Adrenal gland (tissue), 12 donors: ENCODE results near the gene PBLD. TPM values are rescaled to one million over a fixed set of nuclear protein-coding genes. Genes with fewer than 3 reads are reported as not detected.
"Not testable (repeated sequence)": the region's sequence is repeated elsewhere in the genome, so short reads cannot be mapped to it uniquely, and the experiment has no call there.

ENCODE experiments used
- DNase-seq, 7 donors: peaks; one replicate each; pipeline ENCODE4 v3.0.0-alpha.2; 2019 to 2020
- H3K27ac ChIP-seq, 5 donors: fragments of 200-600 bp; sonication (generic) in 4 of 5; 1 replicate in 3 of 5; 2 replicates in 2 of 5; pipeline versions ENCODE4 v1.5.1 to v1.8.0; 2016 to 2020; ENCODE audit warnings: mild to moderate bottlenecking in 1 of 5
- H3K27me3 ChIP-seq: fragments of 200-600 bp; 2 replicates; pipeline ENCODE4 v1.8.0; 2021
- H3K36me3 ChIP-seq, 2 donors: fragments of 200-600 bp; replicated peaks in 1 of 2; 1 replicate in 1 of 2; 2 replicates in 1 of 2; pipeline versions ENCODE4 v1.5.1 to v1.8.0; 2018 to 2022
- H3K4me1 ChIP-seq, 2 donors: fragments of 200-600 bp; replicated peaks in 1 of 2; 1 replicate in 1 of 2; 2 replicates in 1 of 2; pipeline versions ENCODE4 v1.5.1 to v1.8.0; 2018 to 2021
- H3K4me3 ChIP-seq, 4 donors: fragments of 200-600 bp; sonication (generic) in 3 of 4; one replicate each; pipeline ENCODE4 v1.5.1; 2016 to 2018
- H3K9me3 ChIP-seq, 3 donors: fragments of 200-600 bp; sonication (generic) in 1 of 3; replicated peaks in 1 of 3; 1 replicate in 2 of 3; 2 replicates in 1 of 3; pipeline versions ENCODE4 v1.5.1 to v1.8.0; 2016 to 2021
- CTCF ChIP-seq, 6 experiments: fragments of 450-650 bp in 4 of 6; fragments of 200-600 bp in 2 of 6; sonication (generic) in 1 of 6; IDR thresholded peaks; 1 replicate in 5 of 6; 2 replicates in 1 of 6; pipeline versions ENCODE4 v1.5.1 to v1.8.0; 2016 to 2021; ENCODE audit warnings: antibody characterized with exemption in 6 of 6, mild to moderate bottlenecking in 2 of 6, moderate library complexity in 1 of 6
- POLR2A ChIP-seq, 2 donors: fragments of 450-650 bp; IDR thresholded peaks; one replicate each; pipeline ENCODE4 v1.6.1; 2017; ENCODE audit warnings: antibody characterized with exemption in 2 of 2, mild to moderate bottlenecking in 2 of 2, moderate library complexity in 1 of 2
- WGBS, 4 donors: extraction: QIAGEN DNeasy Blood & Tissue Kit in 2 of 4; methylation state at CpG; one replicate each; pipeline versions ENCODE4 v1.1.5 to v1.1.7; 2013 to 2017; 5-methylcytosine and 5-hydroxymethylcytosine counted together
- intact Hi-C, 2 donors: fragments of 100-400 bp; cut with DNase I; formaldehyde crosslinking; loops; one replicate each; pipeline versions ENCODE4 v1.14.1 to v1.15.0; 2022 to 2023
- polyA plus RNA-seq, 3 donors: library from polyadenylated mRNA; stranded (reverse); fragments of 200-250 nt in 2 of 3; fragments of 350-450 nt in 1 of 3; fragmentation: Illumina TruSeq in 1 of 3; extraction: RNeasy Lipid Tissue Mini Kit (QIAGEN cat#74804) in 1 of 3; gene quantifications; one replicate each; pipeline ENCODE4 v1.2.3, GENCODE V29; 2013 to 2014
- total RNA-seq, 9 donors: library from RNA; depleted of rRNA in 4 of 9; stranded (reverse); fragments of >200 nt in 4 of 9; fragments of 120-200 nt in 1 of 9; fragmentation: NEBNext Ultra II Directional in 1 of 9; extraction: Animal tissue kit (Norgen Biotek cat#: 25700) in 1 of 9; gene quantifications; one replicate each; pipeline versions ENCODE4 v1.1.0 to v1.2.4, GENCODE V29; 2013 to 2023
- donor health status: healthy with polysubstance abuse.
- donor health status: Bipolar disorder and iron deficiency.
- donor health status: DM: yes; HTN: yes; CAD: no.
- donor health status: DM: no; HTN: no; CAD: no.
- donor health status: DM: no; HTN: no; CAD: no.
- donor health status: DM: yes; HTN: yes; CAD: no.

PBLD gene
- total and polyA plus RNA-seq, 12 donors = 6.8 to 32.9 (median 18.7) TPM

GRCh38 chr10:68249297-68249696 lies 83.4 kb downstream of the PBLD start:
- no peaks in the 10 kb centered on the region for H3K27me3 ChIP-seq
- H3K4me1 ChIP-seq = no peaks in the 10 kb centered on the region
- DNase-seq = no peak
- H3K36me3 ChIP-seq = no peaks in the 10 kb centered on the region
- H3K9me3 ChIP-seq = no peaks in the 10 kb centered on the region
- no peak overlapping the region for H3K4me3 ChIP-seq
- 87 to 88% (median 88%) methylated on average over 4 of the region's 4 CpGs for WGBS, 4 donors
- no peak for TF ChIP-seq POLR2A (IDR thresholded peaks at IDR 0.05)
- no peak for TF ChIP-seq CTCF (IDR thresholded peaks at IDR 0.05)
- intact Hi-C loops = no loop called here
- H3K27ac ChIP-seq = no peak overlapping the region

- WGBS, 4 donors = 73 to 89% (median 82%) methylated on average over 6 of the region's 6 CpGs
- DNase-seq = no peak
- H3K27ac ChIP-seq = no peak overlapping the region
- intact Hi-C loops = no loop called here
- no peaks in the 10 kb centered on the region for H3K36me3 ChIP-seq
- no peaks in the 10 kb centered on the region for H3K27me3 ChIP-seq
- no peak overlapping the region for H3K4me3 ChIP-seq
- TF ChIP-seq CTCF (IDR thresholded peaks at IDR 0.05) (no peak), POLR2A (IDR thresholded peaks at IDR 0.05) (no peak)
- no peaks in the 10 kb centered on the region for H3K9me3 ChIP-seq
- H3K4me1 ChIP-seq = no peaks in the 10 kb centered on the region
These were observed 84.8 kb downstream of the PBLD start for GRCh38 chr10:68247931-68248330.

GRCh38 chr10:68246397-68246796 lies 86.3 kb downstream of the PBLD start:
- H3K9me3 ChIP-seq, H3K4me3 ChIP-seq, H3K27ac ChIP-seq, intact Hi-C loops, H3K36me3 ChIP-seq, H3K4me1 ChIP-seq, H3K27me3 ChIP-seq, DNase-seq: not testable (repeated sequence)
- WGBS, 4 donors = 91 to 98% (median 95%) methylated on average over 7 of the region's 7 CpGs

- Histone ChIP-seq H3K4me1 (no peaks in the 10 kb centered on the region), H3K4me3 (no peak overlapping the region), H3K27ac (no peak overlapping the region), H3K9me3 (no peaks in the 10 kb centered on the region), H3K36me3 (no peaks in the 10 kb centered on the region), H3K27me3 (no peaks in the 10 kb centered on the region)
- no peak for TF ChIP-seq POLR2A (IDR thresholded peaks at IDR 0.05)
- TF ChIP-seq CTCF (IDR thresholded peaks at IDR 0.05) = no peak
- WGBS, 4 donors = 60 to 94% (median 85%) methylated on average over 2 of the region's 2 CpGs
- DNase-seq = no peak
- intact Hi-C loops = no loop called here
These were observed 90.7 kb downstream of the PBLD start for GRCh38 chr10:68242051-68242450.

GRCh38 chr10:68239596-68240150 lies 93.1 kb downstream of the PBLD start:
- H3K36me3 ChIP-seq = no peaks in the 10 kb centered on the region
- H3K4me1 ChIP-seq = no peaks in the 10 kb centered on the region
- no peak for DNase-seq
- H3K4me3 ChIP-seq = no peak overlapping the region
- H3K9me3 ChIP-seq = no peaks in the 10 kb centered on the region
- intact Hi-C loops = loop anchor here in 1 of 2 donors (10.0 kb wide), 1 partner anchor 55 kb away; no protein-coding TSS in a partner anchor
- TF ChIP-seq CTCF (IDR thresholded peaks at IDR 0.05) (no peak), POLR2A (IDR thresholded peaks at IDR 0.05) (no peak)
- H3K27ac ChIP-seq = no peak overlapping the region
- H3K27me3 ChIP-seq = no peaks in the 10 kb centered on the region
- 72 to 87% (median 78%) methylated on average over 5 of the region's 5 CpGs for WGBS, 4 donors
